Adrenal gland (tissue), 5 donors: ENCODE results near the gene TMEM107.

ENCODE experiments used
- POLR2A ChIP-seq, 2 donors: fragments of 450-650 bp; IDR thresholded peaks; one replicate each; pipeline ENCODE4 v1.6.1; 2017; ENCODE audit warnings: antibody characterized with exemption in 2 of 2, mild to moderate bottlenecking in 2 of 2, moderate library complexity in 1 of 2
- TF ChIP-seq, protein P1 (sequence below), 6 experiments: fragments of 450-650 bp in 4 of 6; fragments of 200-600 bp in 2 of 6; sonication (generic) in 1 of 6; IDR thresholded peaks; 1 replicate in 5 of 6; 2 replicates in 1 of 6; pipeline versions ENCODE4 v1.5.1 to v1.8.0; 2016 to 2021; ENCODE audit warnings: antibody characterized with exemption in 6 of 6, mild to moderate bottlenecking in 2 of 6, moderate library complexity in 1 of 6
- donor health status: DM: no; HTN: no; CAD: no.

- TF ChIP-seq POLR2A (IDR thresholded peaks at IDR 0.05) = no peak
- TF ChIP-seq, protein P1, sequence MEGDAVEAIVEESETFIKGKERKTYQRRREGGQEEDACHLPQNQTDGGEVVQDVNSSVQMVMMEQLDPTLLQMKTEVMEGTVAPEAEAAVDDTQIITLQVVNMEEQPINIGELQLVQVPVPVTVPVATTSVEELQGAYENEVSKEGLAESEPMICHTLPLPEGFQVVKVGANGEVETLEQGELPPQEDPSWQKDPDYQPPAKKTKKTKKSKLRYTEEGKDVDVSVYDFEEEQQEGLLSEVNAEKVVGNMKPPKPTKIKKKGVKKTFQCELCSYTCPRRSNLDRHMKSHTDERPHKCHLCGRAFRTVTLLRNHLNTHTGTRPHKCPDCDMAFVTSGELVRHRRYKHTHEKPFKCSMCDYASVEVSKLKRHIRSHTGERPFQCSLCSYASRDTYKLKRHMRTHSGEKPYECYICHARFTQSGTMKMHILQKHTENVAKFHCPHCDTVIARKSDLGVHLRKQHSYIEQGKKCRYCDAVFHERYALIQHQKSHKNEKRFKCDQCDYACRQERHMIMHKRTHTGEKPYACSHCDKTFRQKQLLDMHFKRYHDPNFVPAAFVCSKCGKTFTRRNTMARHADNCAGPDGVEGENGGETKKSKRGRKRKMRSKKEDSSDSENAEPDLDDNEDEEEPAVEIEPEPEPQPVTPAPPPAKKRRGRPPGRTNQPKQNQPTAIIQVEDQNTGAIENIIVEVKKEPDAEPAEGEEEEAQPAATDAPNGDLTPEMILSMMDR (IDR thresholded peaks at IDR 0.05) = peak in 2 of 6 experiments; percentile 4 to 27
Observed at GRCh38 chr17:8186787-8187516, 10.8 kb upstream of the TMEM107 start.
